ENCODE data around the gene HPDL. TPM values are rescaled to one million over a fixed set of nuclear protein-coding genes. Genes with fewer than 3 reads are reported as not detected.

The HPDL gene
- total and polyA plus RNA-seq, 9 donors = 0.12 to 2.0 (median 1.2) TPM; not detected in 1

- DNase-seq = peak in 3 of 5 donors; percentile 42 to 54 (median 49)
- H3K27ac ChIP-seq = peak overlapping the region; percentile 28 to 61
- TF ChIP-seq EP300 (IDR thresholded peaks at IDR 0.05) (no peak), POLR2A (IDR thresholded peaks at IDR 0.05) (no peak), CTCF (IDR thresholded peaks at IDR 0.05) (no peak)
- no peak overlapping the region for H3K4me3 ChIP-seq
- H3K9me3 ChIP-seq = no peaks in the 10 kb centered on the region
- WGBS, 3 donors = 42% methylated on average over 3 of the region's 3 CpGs
- no peaks in the 10 kb centered on the region for H3K27me3 ChIP-seq
- intact Hi-C loops (cut with DNase I) = loop anchor here in 1 of 4 donors (10.0 kb wide), 1 partner anchor 236 kb away; the partner anchor contains the start of gene NASP
- no peaks in the 10 kb centered on the region for H3K36me3 ChIP-seq
- H3K4me1 ChIP-seq (ENCODE audit: insufficient read depth) = peaks cover 13% of the 10 kb centered on the region
Measured at GRCh38 chr1:45348966-45349677, 22.4 kb downstream of the HPDL start.

GRCh38 chr1:45351508-45351907 lies 24.8 kb downstream of the HPDL start:
- 26 to 45% (median 31%) methylated on average over 5 of the region's 5 CpGs for WGBS, 3 donors
- H3K4me1 ChIP-seq (ENCODE audit: insufficient read depth) = peaks cover 13% of the 10 kb centered on the region
- intact Hi-C loops (cut with DNase I) = loop anchor here in 1 of 4 donors (10.0 kb wide), 1 partner anchor 213 kb away; no protein-coding TSS in a partner anchor
- DNase-seq = no peak
- TF ChIP-seq POLR2A (IDR thresholded peaks at IDR 0.05) = no peak
- no peaks in the 10 kb centered on the region for H3K9me3 ChIP-seq
- no peaks in the 10 kb centered on the region for H3K27me3 ChIP-seq
- H3K27ac ChIP-seq = peak overlapping the region in 1 of 2 donors; percentile 41
- H3K36me3 ChIP-seq = no peaks in the 10 kb centered on the region
- no peak overlapping the region for H3K4me3 ChIP-seq

GRCh38 chr1:45353685-45354084 lies 27.0 kb downstream of the HPDL start:
- Histone ChIP-seq H3K27ac (no peak overlapping the region), H3K4me3 (no peak overlapping the region), H3K9me3 (no peaks in the 10 kb centered on the region), H3K36me3 (no peaks in the 10 kb centered on the region), H3K27me3 (no peaks in the 10 kb centered on the region), H3K4me1 (ENCODE audit: insufficient read depth) (peaks cover 4% of the 10 kb centered on the region)
- DNase-seq = no peak
- 90 to 96% (median 92%) methylated on average over 2 of the region's 2 CpGs for WGBS, 3 donors
- intact Hi-C loops (cut with DNase I) = loop anchor here in 1 of 4 donors (10.0 kb wide), 1 partner anchor 211 kb away; no protein-coding TSS in a partner anchor
- no peak for TF ChIP-seq CTCF (IDR thresholded peaks at IDR 0.05)
- TF ChIP-seq EP300 (IDR thresholded peaks at IDR 0.05) = no peak
- TF ChIP-seq POLR2A (IDR thresholded peaks at IDR 0.05) = no peak

GRCh38 chr1:45354838-45355237 lies 28.1 kb downstream of the HPDL start:
- H3K36me3 ChIP-seq = no peaks in the 10 kb centered on the region
- H3K4me1 ChIP-seq (ENCODE audit: insufficient read depth) = peaks cover 2% of the 10 kb centered on the region
- no peak for DNase-seq
- intact Hi-C loops (cut with DNase I) = loop anchor here in 2 of 4 donors (5.0 to 10.0 kb wide), 2 partner anchors 210 to 212 kb away; no protein-coding TSS in a partner anchor
- H3K27me3 ChIP-seq = no peaks in the 10 kb centered on the region
- TF ChIP-seq POLR2A (IDR thresholded peaks at IDR 0.05) = no peak
- TF ChIP-seq CTCF (IDR thresholded peaks at IDR 0.05) = no peak
- TF ChIP-seq EP300 (IDR thresholded peaks at IDR 0.05) = no peak
- H3K27ac ChIP-seq = no peak overlapping the region
- 94 to 96% (median 95%) methylated on average over 4 of the region's 4 CpGs for WGBS, 3 donors
- H3K9me3 ChIP-seq = no peaks in the 10 kb centered on the region
- H3K4me3 ChIP-seq = no peak overlapping the region

GRCh38 chr1:45355683-45356082 lies 29.0 kb downstream of the HPDL start:
- H3K36me3 ChIP-seq = no peaks in the 10 kb centered on the region
- intact Hi-C loops (cut with DNase I) = loop anchor here in 3 of 4 donors (2.0 to 10.0 kb wide), 3 partner anchors 141 to 212 kb away; no protein-coding TSS in a partner anchor
- H3K27me3 ChIP-seq = no peaks in the 10 kb centered on the region
- no peak for DNase-seq
- no peak overlapping the region for H3K27ac ChIP-seq
- 67 to 80% (median 72%) methylated on average over 2 of the region's 2 CpGs for WGBS, 3 donors
- no peaks in the 10 kb centered on the region for H3K9me3 ChIP-seq
- no peak for TF ChIP-seq EP300 (IDR thresholded peaks at IDR 0.05)
- TF ChIP-seq CTCF (IDR thresholded peaks at IDR 0.05) = no peak
- TF ChIP-seq POLR2A (IDR thresholded peaks at IDR 0.05) = no peak
- H3K4me3 ChIP-seq = no peak overlapping the region
- H3K4me1 ChIP-seq (ENCODE audit: insufficient read depth) = peaks cover 2% of the 10 kb centered on the region

All from ovary (tissue), 9 donors.